ENCODE measurements around the gene CACNA2D1.

DNA sequence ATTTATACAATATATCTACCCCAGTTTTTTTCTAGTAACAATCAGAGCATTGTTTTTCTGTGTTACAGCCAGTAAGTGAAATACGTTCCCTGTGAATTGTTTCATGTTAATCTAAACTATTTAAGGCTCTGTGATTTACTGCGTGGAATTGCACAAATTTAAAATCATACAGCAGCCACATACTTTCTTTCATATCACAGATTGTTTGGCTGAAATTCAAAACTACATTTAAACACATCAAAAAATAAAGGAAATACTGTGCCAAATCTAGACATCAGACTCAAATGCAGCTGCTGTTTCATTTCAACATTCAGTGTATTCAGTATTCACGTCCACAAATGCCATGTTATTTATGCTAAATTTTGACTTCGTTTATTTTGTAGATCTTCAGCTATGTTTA lies 431.1 kb downstream of the CACNA2D1 start:
- TF ChIP-seq POLR2AphosphoS5 (IDR thresholded peaks at IDR 0.05; ENCODE audit: low read depth, low read length) (no peak), SIN3A (IDR thresholded peaks at IDR 0.05; ENCODE audit: borderline replicate concordance, insufficient read depth, low read length) (no peak), TAF1 (IDR thresholded peaks at IDR 0.05; ENCODE audit: borderline replicate concordance, insufficient read depth, low read length) (no peak), FOXP2 (optimal IDR thresholded peaks at IDR 0.05; ENCODE audit: borderline replicate concordance, extremely low read depth, extremely low read length, insufficient read depth) (no peak)
- TF ChIP-seq, protein P1, sequence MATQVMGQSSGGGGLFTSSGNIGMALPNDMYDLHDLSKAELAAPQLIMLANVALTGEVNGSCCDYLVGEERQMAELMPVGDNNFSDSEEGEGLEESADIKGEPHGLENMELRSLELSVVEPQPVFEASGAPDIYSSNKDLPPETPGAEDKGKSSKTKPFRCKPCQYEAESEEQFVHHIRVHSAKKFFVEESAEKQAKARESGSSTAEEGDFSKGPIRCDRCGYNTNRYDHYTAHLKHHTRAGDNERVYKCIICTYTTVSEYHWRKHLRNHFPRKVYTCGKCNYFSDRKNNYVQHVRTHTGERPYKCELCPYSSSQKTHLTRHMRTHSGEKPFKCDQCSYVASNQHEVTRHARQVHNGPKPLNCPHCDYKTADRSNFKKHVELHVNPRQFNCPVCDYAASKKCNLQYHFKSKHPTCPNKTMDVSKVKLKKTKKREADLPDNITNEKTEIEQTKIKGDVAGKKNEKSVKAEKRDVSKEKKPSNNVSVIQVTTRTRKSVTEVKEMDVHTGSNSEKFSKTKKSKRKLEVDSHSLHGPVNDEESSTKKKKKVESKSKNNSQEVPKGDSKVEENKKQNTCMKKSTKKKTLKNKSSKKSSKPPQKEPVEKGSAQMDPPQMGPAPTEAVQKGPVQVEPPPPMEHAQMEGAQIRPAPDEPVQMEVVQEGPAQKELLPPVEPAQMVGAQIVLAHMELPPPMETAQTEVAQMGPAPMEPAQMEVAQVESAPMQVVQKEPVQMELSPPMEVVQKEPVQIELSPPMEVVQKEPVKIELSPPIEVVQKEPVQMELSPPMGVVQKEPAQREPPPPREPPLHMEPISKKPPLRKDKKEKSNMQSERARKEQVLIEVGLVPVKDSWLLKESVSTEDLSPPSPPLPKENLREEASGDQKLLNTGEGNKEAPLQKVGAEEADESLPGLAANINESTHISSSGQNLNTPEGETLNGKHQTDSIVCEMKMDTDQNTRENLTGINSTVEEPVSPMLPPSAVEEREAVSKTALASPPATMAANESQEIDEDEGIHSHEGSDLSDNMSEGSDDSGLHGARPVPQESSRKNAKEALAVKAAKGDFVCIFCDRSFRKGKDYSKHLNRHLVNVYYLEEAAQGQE (IDR thresholded peaks at IDR 0.05; ENCODE audit: insufficient read depth in 1 of 2, low read depth in 2 of 2, low read length in 2 of 2): no peak
